Measurements from ENCODE around the gene KCNC1.

GRCh38 chr11:17812091-17812864 is 77.7 kb downstream of the KCNC1 start:
- TF ChIP-seq CTCF (IDR thresholded peaks at IDR 0.05) = no peak
- no peak for TF ChIP-seq POLR2A (IDR thresholded peaks at IDR 0.05)

Measured in thyroid gland (tissue), 4 donors.